ENCODE results near the gene TSSK6. TPM values are rescaled to one million over a fixed set of nuclear protein-coding genes. Genes with fewer than 3 reads are reported as not detected.

The TSSK6 gene
- total and polyA plus RNA-seq, 2 experiments from 2014 or later, result 0.63 to 4.9 TPM

DNA sequence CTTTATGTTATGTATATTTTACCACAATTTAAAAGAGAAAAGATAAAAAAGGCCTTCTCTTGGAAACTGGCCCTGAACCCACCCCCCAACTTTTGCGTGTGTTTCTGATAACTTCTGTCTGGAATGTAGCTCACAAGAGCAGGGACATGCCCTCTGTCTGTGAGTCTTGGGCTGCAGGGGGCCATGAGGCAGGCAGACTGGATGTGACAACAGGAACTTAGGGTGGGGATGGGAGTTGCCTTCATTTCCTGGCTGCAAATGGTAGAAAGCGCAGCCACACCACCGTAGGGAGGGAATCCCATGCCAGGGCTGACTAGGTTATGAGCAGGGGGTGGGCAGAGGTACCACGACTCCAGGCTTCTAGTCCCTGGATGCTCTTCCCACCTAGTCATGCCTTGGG lies 44.6 kb upstream of the TSSK6 start:
- Histone ChIP-seq H3F3A (replicated peaks; ENCODE audit: low read depth) (0 out of 2 replicates have a peak, but pooled peaks cover 8% of the 10 kb centered on the region), H3K27me3 (ENCODE audit: insufficient read depth) (no peaks in the 10 kb centered on the region), H3K4me3 (no peak overlapping the region), H3K36me3 (ENCODE audit: insufficient read depth) (no peaks in the 10 kb centered on the region), H4K20me1 (replicated peaks; ENCODE audit: insufficient read depth) (no peaks in the 10 kb centered on the region), H2AFZ (0 out of 2 replicates have a peak overlapping the region, but pooled peaks have one; percentile 72), H3K4me2 (peak overlapping the region; percentile 59), H3K79me2 (replicated peaks; ENCODE audit: insufficient read depth) (no peaks in the 10 kb centered on the region), H3K27ac (ENCODE audit: low read depth) (0 out of 2 replicates have a peak overlapping the region, but pooled peaks have one; percentile 79), H3K9me2 (ENCODE audit: insufficient read depth) (no peaks in the 10 kb centered on the region), H3K4me1 (ENCODE audit: insufficient read depth) (peaks cover 10% of the 10 kb centered on the region; the same call in 1 of the 2 replicates)
- Mint-ChIP-seq H3K4me1 (peaks cover 10% of the 10 kb centered on the region; the same call in 2 of the 3 replicates), H3K9me3 (no peaks in the 10 kb centered on the region; the same call in 2 of the 3 replicates), H3K27ac (no peak overlapping the region), H3K4me3 (no peak overlapping the region), H3K27me3 (ENCODE audit: insufficient read depth, low read depth, poor library complexity) (peaks cover 2% of the 10 kb centered on the region), H3K36me3 (ENCODE audit: low read depth) (no peaks in the 10 kb centered on the region; the same call in 2 of the 3 replicates)
- ATAC-seq (no peak), DNase-seq (ENCODE audit: low spot score) (no peak)
- TF ChIP-seq ZNF331 (CRISPR knock-in tag; IDR thresholded peaks at IDR 0.05; ENCODE audit: low read depth), result no peak
- no peak for TF ChIP-seq EZH2 (IDR thresholded peaks at IDR 0.05; ENCODE audit: low read depth, unreplicated experiment)
- TF ChIP-seq EZH2phosphoT487 (IDR thresholded peaks at IDR 0.05; ENCODE audit: unreplicated experiment), result no peak
- no peak for TF ChIP-seq JUNB (IDR thresholded peaks at IDR 0.05; ENCODE audit: unreplicated experiment)
- no peak for TF ChIP-seq STAT1 (IDR thresholded peaks at IDR 0.05; ENCODE audit: unreplicated experiment)
- TF ChIP-seq, protein P1, sequence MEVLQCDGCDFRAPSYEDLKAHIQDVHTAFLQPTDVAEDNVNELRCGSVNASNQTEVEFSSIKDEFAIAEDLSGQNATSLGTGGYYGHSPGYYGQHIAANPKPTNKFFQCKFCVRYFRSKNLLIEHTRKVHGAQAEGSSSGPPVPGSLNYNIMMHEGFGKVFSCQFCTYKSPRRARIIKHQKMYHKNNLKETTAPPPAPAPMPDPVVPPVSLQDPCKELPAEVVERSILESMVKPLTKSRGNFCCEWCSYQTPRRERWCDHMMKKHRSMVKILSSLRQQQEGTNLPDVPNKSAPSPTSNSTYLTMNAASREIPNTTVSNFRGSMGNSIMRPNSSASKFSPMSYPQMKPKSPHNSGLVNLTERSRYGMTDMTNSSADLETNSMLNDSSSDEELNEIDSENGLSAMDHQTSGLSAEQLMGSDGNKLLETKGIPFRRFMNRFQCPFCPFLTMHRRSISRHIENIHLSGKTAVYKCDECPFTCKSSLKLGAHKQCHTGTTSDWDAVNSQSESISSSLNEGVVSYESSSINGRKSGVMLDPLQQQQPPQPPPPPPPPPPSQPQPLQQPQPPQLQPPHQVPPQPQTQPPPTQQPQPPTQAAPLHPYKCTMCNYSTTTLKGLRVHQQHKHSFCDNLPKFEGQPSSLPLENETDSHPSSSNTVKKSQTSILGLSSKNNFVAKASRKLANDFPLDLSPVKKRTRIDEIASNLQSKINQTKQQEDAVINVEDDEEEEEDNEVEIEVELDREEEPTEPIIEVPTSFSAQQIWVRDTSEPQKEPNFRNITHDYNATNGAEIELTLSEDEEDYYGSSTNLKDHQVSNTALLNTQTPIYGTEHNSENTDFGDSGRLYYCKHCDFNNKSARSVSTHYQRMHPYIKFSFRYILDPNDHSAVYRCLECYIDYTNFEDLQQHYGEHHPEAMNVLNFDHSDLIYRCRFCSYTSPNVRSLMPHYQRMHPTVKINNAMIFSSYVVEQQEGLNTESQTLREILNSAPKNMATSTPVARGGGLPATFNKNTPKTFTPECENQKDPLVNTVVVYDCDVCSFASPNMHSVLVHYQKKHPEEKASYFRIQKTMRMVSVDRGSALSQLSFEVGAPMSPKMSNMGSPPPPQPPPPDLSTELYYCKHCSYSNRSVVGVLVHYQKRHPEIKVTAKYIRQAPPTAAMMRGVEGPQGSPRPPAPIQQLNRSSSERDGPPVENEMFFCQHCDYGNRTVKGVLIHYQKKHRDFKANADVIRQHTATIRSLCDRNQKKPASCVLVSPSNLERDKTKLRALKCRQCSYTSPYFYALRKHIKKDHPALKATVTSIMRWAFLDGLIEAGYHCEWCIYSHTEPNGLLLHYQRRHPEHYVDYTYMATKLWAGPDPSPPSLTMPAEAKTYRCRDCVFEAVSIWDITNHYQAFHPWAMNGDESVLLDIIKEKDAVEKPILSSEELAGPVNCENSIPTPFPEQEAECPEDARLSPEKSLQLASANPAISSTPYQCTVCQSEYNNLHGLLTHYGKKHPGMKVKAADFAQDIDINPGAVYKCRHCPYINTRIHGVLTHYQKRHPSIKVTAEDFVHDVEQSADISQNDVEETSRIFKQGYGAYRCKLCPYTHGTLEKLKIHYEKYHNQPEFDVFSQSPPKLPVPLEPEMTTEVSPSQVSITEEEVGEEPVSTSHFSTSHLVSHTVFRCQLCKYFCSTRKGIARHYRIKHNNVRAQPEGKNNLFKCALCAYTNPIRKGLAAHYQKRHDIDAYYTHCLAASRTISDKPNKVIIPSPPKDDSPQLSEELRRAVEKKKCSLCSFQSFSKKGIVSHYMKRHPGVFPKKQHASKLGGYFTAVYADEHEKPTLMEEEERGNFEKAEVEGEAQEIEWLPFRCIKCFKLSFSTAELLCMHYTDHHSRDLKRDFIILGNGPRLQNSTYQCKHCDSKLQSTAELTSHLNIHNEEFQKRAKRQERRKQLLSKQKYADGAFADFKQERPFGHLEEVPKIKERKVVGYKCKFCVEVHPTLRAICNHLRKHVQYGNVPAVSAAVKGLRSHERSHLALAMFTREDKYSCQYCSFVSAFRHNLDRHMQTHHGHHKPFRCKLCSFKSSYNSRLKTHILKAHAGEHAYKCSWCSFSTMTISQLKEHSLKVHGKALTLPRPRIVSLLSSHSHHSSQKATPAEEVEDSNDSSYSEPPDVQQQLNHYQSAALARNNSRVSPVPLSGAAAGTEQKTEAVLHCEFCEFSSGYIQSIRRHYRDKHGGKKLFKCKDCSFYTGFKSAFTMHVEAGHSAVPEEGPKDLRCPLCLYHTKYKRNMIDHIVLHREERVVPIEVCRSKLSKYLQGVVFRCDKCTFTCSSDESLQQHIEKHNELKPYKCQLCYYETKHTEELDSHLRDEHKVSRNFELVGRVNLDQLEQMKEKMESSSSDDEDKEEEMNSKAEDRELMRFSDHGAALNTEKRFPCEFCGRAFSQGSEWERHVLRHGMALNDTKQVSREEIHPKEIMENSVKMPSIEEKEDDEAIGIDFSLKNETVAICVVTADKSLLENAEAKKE (CRISPR knock-in tag; IDR thresholded peaks at IDR 0.05), result no peak
- TF ChIP-seq, protein P2, sequence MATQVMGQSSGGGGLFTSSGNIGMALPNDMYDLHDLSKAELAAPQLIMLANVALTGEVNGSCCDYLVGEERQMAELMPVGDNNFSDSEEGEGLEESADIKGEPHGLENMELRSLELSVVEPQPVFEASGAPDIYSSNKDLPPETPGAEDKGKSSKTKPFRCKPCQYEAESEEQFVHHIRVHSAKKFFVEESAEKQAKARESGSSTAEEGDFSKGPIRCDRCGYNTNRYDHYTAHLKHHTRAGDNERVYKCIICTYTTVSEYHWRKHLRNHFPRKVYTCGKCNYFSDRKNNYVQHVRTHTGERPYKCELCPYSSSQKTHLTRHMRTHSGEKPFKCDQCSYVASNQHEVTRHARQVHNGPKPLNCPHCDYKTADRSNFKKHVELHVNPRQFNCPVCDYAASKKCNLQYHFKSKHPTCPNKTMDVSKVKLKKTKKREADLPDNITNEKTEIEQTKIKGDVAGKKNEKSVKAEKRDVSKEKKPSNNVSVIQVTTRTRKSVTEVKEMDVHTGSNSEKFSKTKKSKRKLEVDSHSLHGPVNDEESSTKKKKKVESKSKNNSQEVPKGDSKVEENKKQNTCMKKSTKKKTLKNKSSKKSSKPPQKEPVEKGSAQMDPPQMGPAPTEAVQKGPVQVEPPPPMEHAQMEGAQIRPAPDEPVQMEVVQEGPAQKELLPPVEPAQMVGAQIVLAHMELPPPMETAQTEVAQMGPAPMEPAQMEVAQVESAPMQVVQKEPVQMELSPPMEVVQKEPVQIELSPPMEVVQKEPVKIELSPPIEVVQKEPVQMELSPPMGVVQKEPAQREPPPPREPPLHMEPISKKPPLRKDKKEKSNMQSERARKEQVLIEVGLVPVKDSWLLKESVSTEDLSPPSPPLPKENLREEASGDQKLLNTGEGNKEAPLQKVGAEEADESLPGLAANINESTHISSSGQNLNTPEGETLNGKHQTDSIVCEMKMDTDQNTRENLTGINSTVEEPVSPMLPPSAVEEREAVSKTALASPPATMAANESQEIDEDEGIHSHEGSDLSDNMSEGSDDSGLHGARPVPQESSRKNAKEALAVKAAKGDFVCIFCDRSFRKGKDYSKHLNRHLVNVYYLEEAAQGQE (IDR thresholded peaks at IDR 0.05; ENCODE audit: unreplicated experiment), result no peak
- TF ChIP-seq, protein P3, sequence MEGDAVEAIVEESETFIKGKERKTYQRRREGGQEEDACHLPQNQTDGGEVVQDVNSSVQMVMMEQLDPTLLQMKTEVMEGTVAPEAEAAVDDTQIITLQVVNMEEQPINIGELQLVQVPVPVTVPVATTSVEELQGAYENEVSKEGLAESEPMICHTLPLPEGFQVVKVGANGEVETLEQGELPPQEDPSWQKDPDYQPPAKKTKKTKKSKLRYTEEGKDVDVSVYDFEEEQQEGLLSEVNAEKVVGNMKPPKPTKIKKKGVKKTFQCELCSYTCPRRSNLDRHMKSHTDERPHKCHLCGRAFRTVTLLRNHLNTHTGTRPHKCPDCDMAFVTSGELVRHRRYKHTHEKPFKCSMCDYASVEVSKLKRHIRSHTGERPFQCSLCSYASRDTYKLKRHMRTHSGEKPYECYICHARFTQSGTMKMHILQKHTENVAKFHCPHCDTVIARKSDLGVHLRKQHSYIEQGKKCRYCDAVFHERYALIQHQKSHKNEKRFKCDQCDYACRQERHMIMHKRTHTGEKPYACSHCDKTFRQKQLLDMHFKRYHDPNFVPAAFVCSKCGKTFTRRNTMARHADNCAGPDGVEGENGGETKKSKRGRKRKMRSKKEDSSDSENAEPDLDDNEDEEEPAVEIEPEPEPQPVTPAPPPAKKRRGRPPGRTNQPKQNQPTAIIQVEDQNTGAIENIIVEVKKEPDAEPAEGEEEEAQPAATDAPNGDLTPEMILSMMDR (conservative IDR thresholded peaks at IDR 0.05; ENCODE audit: low read depth in 2 of 2), result no peak

All from GM23338 (cell line).